GM19438 (cell line): Measurements from ENCODE around the gene ARHGAP31.
"Not testable (repeated sequence)": the region's sequence is repeated elsewhere in the genome, so short reads cannot be mapped to it uniquely, and the experiment has no call there.

Experiments used
- ATAC-seq: cut with Tn5 transposase; IDR thresholded peaks from one replicate; pipeline ENCODE4 v1.9.1; 2021; ENCODE audit warnings: low read depth; ENCODE audit not compliant: unreplicated experiment

The ARHGAP31 gene

DNA sequence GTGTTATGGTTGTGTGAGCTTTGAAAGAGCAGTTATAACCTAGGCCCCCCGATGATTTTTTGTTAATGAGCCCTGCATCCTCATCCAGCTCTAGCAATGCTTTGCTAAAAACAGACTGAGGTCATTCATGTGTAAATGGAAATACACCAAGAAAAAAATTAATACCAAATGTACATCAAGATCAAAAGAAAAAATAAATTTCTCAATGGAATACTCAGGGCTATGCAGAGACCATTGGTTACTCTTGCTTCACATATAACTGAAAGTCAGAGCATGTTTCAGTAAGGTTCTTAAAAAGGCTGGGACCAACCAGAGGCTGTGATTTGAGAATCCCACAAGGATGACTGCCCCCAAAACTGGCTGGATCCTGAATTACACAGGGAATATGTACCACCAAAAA lies 48.0 kb downstream of the ARHGAP31 start:
- ATAC-seq, result no peak

DNA sequence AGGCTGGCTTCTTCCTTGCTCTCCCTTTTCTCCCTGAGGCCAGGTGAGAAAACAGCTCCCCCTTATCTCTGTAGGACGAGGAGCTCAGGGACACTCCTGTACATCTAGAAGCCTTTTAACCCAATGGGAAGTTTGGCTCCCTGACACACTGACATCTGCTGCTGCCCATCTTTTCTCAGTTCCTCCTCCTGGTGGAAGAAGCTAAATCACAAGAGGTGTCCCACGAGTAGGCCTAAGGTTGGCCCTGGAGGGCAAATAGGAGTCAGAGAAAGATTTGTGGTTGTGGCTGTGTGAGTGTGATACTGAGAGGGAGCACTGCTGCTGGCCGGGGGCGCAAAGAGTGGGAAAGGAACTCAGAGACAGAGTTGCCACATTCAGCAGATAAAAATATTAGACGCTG lies 49.5 kb downstream of the ARHGAP31 start:
- peak; percentile 74 for ATAC-seq

DNA sequence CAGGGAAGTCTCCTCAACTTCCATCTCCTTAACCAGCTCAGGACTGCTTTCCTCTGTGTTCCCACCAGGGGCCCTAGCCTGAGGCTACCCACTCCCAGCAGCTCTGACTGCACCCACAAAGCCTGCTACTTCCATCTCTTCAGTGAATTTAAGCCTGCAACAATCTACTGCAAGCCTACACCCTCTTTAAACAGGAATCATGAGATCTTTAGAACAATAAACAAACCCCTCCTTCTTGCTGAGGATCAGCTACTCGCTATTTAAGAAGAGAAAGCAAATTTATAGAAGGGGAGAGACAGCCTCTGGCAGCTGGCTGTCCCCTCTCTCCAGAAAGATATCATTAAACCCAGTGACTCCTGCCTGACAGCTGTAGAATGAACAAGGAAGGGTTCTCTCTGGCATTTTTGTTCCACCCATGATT lies 51.9 kb downstream of the ARHGAP31 start:
- ATAC-seq, result no peak

DNA sequence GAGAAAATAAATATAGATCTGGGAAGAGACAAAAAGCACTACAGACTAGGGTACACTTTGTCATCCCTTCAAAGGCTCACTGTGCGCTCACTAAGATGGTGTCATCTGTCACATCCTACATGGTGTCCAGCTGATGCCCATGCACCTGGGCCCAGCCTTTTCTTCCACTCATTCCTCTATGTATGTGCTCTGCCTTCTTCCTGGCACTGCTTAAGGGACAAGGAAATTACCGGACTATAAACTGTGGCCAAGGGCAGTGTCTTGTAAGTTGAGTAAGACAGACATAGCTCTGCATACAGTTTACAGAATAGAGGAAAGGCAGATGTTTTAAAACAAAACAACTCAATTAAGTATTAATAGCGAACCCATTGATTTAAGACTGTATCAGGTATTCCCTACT lies 52.9 kb downstream of the ARHGAP31 start:
- no peak for ATAC-seq

DNA sequence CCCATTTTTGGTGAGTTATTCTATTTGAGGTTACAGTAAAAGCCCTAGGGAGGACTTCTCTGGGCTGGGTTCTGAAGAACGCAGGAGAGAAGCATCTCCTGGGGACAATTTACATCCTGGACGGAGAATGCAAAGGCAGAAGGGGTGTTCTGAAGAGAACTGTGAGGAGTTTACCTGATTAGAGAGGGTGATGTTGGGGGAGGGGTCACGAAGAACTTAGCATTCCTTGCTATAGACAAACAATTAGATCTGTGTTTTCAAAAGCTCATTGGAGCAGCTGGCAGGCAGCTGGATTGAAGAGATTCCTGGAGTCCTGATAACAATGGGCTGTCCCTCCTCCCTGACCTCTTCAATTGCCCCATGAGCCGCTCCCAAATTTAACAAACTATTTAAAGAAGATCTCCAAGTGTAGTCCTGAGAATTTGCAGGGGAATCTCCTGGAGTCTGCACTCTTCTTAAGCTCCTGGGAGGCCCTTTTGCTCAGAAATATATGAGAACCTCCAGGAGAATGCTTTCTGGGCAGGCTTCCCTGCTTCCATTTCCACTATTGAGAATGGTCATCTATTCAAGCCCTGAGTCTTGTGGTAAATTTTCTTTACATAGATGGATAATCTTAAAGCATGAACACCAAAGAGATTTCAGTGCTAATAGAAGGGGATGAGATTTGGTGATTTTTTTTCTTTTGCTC lies 55.3 kb downstream of the ARHGAP31 start:
- ATAC-seq, result no peak

DNA sequence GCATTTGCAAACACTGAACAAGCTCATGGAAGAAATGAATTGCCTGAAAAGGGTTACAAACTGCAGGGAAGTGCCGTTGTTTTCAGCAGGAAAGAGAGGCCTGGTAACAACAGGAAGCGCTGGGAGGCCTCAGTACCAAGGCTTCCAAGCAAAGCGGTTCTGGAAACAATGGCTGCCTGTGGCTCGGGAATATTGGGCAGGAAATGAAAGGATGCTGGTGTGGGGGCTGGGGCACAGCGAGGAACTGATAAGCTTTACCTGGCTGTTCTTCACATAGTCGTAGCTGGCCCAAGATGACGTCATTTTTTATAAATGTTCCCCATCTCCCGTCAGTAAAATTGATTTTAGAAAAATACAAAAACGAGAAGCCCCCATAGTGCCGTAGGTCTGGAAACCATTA lies 55.9 kb downstream of the ARHGAP31 start:
- no peak for ATAC-seq

DNA sequence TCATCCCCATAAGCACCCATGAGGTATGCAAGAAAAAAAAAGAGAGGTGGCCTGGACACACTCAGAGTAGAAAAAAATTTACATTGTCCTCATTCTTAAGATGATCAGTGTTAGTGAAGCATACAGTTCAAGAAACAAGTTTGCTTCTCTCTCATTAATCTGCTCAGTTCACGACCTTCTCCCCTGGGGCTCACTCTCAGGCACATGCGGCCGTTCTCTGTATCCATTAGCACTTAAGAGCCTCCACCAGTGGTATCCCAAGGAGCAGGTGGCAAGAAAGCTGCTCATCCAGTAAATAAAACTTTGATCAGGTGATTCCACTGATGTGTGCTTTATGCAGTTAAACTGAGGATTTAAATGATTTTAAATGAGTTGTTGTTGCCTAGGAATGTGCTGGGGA lies 57.4 kb downstream of the ARHGAP31 start:
- ATAC-seq, result no peak

DNA sequence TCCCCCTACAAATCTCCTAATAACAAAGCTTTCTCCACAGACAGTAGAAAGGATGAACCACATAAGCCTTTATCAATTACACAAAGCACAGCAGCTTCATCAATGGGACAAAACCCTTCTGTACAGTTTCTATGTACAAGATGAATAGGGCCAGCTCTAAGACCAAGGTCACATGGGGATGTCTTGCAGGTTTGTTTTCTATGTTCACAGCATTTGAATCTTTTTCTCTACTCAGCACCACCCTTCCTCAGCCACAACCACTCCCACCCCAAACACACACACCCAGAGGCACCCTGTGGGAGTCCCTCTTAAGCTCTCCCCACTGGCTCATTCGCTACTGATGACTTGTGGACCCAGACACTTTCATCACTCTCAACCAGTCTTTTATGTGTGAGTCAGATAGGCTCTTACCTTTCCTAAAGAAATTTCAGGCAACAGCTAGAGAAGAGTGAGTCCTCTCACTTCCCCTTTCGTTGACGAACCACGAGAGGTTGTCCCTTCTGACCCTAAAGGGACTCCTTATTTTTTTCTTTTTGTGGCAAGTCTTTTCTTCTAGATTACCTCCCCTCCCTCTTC lies 57.9 kb downstream of the ARHGAP31 start:
- peak; percentile 95 for ATAC-seq

DNA sequence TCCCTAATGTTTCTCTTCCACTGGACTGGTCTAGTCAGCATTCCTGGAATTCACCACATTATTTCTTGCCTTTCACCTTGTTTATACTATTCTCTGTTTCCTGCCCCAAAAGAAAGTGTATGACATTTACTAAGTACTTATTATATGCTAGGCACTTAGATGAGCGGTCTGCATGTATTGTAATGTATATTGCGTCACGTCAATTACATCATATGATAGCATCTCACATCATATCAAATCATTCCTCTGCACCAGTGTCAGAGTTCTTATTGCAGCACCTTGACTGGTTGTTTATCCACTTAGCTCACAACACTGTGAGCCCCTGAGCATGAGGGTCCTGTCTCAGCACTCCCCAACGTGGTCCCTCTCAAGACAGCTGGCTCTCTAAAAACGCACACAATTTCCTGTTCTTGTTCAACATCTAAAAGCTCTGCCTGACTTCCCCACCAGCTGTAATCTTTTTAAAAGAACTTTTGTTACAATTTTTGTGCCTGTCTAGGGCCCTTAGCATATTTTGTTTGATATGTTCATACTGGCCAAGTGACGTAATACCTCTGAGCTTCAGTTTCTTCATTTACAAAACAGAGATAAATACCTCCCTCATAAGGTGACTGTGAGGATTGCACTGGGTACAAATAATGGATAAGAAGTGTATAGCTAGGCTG lies 58.8 kb downstream of the ARHGAP31 start:
- ATAC-seq, result no peak

DNA sequence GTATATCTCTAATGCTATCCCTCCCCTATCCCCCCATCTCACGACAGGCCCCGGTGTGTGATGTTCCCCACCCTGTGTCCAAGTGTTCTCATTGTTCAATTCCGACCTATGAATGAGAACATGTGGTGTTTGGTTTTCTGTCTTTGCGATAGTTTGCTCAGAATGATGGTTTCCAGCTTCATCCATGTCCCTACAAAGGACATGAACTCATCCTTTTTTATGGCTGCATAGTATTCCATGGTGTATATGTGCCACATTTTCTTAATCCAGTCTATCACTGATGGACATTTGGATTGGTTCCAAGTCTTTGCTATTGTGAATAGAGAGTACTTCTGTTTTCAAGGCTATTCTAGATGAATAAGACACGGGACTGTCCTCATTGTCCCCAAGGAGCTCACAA lies 61.4 kb downstream of the ARHGAP31 start:
- ATAC-seq, result not testable (repeated sequence)

DNA sequence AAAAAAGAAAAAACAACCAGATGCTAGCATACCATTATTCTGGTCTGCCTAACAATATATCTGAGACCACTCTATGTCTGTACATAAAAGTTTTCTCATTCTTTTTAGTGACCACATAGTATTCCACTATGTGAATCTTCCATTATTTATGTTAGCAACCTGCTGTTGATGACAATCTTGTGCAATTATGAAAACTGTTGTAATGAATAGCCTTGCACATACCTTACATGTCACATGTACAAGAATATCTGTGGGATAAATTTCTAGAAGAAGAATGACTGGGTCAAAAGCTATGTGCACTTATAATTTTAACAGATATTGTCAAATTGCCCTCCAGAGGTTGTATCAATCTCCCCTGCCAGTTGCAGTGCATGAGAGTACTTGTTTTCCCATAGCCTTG lies 62.5 kb downstream of the ARHGAP31 start:
- no peak for ATAC-seq

DNA sequence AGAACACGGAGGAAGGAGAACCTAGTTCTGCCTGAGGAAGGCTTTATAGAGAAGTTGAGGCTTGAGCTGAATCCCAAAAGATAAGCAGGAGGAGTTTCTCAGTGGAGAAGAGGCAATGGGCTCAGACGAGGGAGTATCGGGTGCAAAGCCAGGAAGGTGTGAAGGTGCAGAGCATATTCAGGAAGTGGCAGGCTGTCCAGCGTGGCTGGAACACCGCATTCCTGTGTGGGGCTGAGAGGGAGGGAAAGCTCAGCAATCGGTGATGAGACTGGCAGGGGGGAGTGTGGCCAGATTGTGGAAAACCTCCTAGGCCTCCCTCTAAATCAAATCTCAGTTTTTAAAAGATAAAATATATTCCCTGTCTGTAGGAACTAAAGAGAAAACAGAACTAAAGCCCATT lies 63.0 kb downstream of the ARHGAP31 start:
- no peak for ATAC-seq

DNA sequence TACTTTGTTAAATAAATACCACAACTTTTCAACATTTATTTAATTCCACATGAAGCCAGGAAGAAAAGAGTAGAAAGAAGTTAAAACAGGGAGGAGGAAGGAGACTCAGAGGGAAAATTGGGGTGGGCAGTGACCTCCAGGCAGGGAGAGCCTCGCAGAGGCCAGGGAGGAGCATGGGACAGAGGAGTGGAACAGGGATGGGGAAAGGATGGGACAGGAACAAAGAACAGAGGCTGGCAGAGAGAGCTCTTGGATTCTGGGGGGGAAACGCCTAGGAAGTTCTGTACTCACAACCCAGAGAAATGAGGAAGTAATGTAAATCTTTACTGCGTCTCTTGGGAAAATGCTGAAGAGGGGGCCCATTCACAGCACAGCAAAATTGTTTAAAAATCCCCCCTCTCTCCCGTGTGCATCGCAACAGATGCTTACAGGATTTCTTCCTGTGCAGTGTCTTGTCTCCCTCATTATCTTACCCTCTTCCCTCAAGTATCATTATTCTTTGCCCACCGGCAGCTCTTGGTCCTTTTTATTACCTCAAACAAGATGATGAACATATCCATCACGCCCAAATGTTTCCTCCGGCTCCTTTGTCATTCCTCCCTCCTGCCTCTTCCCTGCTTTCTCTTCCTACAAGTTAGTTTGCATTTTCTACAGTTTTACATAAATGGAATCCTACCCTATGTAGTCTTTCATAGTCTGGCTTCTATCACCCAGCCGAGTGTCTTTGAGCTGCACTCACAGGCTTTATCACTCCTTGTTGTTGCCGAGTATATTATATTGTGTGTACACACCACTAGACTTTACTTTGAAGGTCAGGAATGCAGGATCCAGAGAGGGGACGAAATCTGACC lies 65.5 kb downstream of the ARHGAP31 start:
- ATAC-seq, result peak; percentile 86

DNA sequence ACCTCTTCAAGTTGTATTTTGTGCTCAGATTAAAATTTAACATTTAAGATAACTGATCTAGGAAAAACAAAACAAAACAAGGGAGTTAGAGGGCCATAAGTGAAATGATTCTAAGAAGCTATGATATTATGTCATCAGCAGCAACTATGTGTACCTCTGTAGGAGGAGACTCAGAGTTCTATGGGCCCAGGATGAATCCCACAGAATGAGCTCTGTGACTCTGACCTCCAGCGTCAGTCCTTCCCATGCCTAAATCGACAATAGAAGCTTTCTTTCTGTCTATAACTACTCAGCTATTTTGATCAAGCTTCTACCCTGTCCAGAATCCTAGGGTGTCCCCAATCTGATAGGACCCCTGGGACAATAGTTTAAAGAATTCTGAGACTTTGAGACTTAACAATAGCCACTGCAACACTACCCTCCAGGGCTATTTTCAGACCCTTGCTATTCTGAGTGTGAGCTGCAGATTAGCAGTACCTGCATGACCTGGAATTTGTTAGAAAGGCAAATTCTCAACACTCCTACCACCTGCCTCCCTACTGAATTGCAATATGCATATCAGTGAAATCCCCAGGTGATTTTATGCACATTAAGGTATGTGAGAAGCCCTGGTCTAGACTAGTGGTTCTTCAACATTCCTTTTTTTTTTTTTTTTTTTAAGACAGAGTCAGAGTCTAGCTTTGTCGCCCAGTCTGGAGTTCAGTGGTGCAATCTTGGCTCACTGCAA lies 66.7 kb downstream of the ARHGAP31 start:
- ATAC-seq, result no peak

DNA sequence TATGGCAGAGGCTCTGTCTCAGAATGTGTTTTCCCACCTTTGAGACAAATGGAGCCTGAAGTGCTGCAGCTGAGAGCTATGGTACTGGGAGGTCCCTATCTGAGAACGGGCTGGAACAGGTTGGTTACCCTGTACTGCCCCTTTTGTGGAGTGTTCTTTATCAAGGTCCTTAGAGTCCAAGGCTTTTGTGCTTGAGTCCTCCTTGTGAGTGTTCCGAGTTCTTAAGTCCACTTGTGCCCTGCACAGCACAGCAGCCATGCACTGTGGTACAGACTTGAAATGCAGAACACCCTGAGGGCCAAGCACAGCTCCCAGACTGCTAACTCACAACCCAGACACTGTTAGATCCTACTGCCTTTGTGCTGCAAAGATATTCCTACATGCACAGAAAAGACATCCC lies 67.8 kb downstream of the ARHGAP31 start:
- no peak for ATAC-seq

DNA sequence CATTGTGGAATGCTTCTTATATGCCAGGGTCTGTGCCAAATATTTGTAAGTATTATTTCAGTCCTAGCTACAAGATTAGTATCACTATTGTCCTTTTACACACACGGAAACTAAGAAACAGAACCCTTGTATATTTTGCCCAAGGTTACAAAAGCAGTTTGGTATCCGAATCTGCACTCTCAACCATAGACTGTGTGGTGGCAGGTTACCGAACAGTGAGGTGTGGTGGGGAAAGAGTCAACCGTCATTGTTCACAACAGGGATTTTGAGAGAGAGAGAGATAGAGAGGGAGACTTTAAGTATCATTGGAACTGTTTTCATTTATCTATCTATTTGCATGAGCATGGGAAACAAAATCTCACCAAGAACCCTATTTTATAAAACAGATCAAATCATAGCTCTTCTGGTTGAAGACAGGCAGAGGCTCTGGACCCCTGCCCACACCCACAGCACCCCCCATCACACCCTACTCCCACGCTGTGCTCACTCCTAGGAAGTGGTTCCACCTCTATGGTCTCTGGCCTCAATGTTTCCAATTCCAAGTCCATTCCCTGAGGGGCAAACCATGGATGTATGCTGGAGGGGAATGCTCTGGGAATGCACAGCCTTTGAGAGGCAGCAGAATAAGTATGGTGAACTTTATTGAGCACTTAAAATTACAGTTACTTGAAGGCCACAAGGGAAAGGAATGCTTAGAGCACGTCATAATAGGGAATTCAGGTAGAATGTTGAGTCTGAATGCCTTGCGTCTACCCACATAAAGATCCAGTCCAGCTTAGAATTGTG lies 69.0 kb downstream of the ARHGAP31 start:
- no peak for ATAC-seq

DNA sequence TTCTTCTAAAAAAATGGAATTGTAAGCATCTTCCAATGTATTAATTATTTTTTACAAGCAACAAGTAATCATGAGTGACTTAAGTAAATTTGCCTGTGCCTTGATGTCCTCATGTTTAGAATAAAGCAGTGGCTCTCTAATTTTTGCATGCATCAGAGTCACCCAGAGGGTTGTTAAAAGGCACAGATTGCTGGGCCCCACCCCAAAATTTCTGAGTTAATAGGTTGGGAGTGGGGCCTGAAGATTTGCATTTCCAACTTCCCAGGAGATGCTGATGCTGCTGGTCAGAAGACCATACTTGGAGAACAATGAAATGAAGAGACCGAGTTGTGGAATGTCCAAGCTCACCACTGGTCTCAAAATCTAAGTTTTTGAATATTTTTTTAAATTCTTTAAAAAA lies 70.2 kb downstream of the ARHGAP31 start:
- ATAC-seq, result no peak

DNA sequence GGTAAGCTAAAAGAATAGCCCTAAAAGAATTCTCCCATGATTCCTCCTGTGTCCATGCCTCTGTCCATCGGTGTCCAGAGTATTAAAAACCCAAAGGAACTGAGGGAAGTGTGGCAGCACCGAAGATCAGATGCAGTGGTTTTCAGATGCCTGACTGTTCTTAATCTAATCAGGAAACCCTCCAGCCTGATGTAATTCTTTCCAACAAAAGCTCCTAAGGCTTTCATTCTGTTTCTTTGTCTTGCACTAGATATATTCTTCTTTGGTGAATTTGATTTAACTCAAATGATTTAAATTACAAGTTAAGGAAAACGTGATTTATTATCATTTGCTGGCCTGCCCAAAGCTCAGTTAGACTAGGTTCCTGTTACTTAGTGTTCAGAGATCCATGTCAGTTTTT lies 71.2 kb downstream of the ARHGAP31 start:
- ATAC-seq, result no peak

DNA sequence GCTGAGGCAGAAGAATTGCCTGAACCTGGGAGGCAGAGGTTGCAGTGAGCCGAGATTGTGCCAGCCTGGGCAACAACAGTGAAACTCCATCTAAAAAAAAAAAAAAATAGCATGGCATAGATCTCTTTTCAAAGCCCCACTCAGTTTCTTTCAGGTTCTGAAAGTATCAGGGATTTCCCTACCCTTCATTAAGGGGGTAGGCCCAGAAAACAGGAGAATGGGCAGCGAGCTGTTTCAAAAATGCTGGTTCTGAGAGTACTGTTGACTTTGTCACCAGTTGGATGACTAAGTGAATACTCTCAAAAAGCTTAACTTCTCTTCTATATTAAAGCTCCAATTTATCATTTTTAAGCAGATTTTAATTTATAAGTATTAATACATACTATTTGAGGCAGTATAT lies 72.8 kb downstream of the ARHGAP31 start:
- ATAC-seq, result no peak

DNA sequence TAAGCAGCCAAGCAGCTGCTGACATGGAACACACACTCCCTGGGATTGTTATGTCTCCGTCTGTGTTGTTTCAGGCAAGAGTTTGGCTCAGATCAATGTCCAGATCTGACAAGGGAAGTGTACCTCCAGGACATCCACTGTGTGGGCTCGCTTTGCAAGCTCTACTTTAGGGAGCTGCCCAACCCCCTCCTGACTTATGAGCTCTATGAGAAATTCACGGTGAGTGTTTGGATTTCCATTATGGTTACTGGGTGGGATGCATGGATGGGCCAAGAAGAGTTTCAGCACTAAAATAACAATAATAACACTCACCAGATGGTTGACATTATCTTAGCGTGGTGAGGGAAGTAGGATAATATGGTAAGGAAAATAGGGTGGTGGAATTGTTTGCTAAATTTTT lies 74.1 kb downstream of the ARHGAP31 start:
- ATAC-seq, result no peak
